Measurements from ENCODE around the gene LAMC2.
"Not testable (repeated sequence)": the region's sequence is repeated elsewhere in the genome, so short reads cannot be mapped to it uniquely, and the experiment has no call there.

LAMC2 gene

GRCh38 chr1:183185941-183186490 lies at the start of gene LAMC2:
Gene LAMC2, plus strand, starts transcription at chr1:183186264. Its CDS starts 89 bp downstream, at chr1:183186353.
- DNase-seq, result no peak

DNA sequence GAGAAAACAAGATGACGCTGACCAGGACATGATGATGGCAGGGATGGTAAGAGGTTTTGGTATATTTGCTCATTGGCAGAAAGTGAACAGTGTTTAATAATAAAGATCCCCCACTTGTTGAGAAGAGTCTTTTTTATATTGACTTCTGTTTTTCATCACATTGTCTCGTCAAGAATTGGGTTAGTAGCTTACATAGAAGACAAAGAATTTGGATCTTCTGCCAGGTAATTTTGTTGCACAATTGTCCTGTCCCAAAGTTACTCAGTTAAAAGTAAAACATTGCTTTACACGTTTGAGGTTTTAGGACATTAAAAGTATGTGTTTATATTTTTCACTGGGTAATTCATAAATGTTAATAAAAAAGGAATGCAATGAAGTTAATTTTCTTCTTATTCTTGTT lies 48.3 kb upstream of the LAMC2 start:
- DNase-seq, result no peak

GRCh38 chr1:183138301-183138700 lies 47.8 kb upstream of the LAMC2 start:
- no peak for DNase-seq

- no peak for DNase-seq
Observed at GRCh38 chr1:183139281-183139942, 46.7 kb upstream of the LAMC2 start.

DNA sequence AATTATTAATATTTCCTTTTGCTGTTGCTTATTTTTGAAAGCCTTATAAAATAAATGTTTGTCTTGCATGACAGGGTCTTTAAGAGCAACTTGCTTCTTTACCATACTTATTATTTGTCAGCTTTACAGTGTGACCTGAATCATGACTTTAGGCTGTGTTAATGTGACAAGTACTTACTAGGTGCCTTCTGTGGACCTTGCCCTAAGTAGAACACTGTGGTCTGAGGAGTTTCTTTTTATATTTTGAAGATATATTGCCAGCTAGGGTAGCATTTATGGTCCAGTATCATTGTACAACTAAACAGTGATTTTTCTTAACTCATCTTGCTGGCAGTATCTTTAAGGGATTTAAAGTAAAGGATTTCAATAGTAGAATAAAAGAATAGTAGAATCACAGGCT lies 45.4 kb upstream of the LAMC2 start:
- no peak for DNase-seq

DNA sequence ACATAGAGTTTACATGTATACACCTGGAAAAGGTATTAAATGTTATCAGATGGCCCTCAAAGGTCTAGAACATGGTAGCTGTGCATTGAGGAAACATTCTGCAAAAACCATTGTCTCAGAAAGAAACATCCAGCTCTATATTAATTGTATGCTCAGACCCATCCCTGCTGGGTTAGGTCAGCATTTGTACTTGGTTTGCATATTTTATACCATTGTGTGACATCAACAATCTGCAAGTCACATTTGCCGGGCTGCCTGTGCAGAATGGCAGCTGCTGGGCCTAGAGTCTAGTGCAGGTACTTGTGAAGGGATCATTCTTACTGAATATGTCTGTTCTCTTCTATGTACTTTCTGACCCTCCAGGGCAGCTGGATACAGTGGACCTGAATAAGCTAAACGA lies 43.9 kb upstream of the LAMC2 start:
- DNase-seq, result no peak

DNA sequence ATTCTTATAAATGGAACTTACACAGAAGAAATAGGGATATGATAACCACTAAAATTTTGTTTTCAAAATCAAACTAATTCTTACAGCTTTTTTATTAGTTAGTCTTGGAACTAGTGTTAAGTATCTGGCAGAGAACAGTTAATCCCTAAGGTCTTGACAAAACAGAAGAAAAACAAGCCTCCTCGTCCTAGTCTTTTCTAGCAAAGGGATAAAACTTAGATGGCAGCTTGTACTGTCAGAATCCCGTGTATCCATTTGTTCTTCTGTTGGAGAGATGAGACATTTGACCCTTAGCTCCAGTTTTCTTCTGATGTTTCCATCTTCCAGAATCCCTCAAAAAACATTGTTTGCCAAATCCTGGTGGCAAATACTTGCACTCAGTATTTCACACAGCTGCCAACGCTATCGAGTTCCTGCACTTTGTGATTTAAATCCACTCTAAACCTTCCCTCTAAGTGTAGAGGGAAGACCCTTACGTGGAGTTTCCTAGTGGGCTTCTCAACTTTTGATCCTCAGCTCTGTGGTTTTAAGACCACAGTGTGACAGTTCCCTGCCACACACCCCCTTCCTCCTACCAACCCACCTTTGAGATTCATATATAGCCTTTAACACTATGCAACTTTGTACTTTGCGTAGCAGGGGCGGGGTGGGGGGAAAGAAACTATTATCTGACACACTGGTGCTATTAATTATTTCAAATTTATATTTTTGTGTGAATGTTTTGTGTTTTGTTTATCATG lies 42.3 kb upstream of the LAMC2 start:
- no peak for DNase-seq

- DNase-seq, result no peak
Observed at GRCh38 chr1:183144752-183145151, 41.3 kb upstream of the LAMC2 start.

DNA sequence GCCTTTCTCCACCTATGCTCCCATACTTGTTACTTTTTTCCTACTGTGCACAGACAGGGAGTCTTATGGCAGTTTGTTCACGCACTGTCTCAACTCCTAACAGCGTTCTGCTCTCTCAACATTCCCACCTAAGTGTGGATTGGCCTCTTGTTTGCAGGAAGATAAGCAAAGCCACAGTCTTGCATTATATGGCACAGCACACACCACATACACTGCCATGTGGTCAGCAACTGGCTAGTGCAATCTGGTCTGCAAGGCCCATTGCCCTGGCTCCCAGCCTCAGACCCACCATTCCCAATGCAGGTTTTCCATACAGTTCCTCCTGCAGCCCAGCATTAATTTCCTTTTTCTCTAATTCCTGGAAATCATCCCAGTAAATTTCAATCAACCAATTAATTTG lies 38.3 kb upstream of the LAMC2 start:
- DNase-seq, result no peak

GRCh38 chr1:183148599-183148998 lies 37.5 kb upstream of the LAMC2 start:
- DNase-seq, result no peak

DNA sequence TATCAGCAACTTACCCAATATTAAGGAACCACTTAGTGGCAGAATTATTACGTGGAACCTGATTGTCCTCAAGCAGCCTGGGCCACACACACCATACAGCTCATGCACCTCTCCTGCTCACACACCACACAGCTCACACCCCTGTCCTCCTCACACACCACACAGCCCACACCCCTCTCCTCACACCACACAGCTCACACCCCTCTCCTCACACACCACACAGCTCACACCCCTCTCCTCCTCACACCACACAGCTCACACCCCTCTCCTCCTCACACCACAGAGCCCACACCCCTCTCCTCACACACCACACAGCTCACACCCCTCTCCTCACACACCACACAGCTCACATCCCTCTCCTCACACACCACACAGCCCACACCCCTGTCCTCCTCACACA lies 36.8 kb upstream of the LAMC2 start:
- DNase-seq, result no peak

- not testable (repeated sequence) for DNase-seq
Observed at GRCh38 chr1:183150032-183150431, 36.0 kb upstream of the LAMC2 start.

- no peak for DNase-seq
Observed at GRCh38 chr1:183150445-183150844, 35.6 kb upstream of the LAMC2 start.

GRCh38 chr1:183152180-183152579 lies 33.9 kb upstream of the LAMC2 start:
- DNase-seq, result no peak

DNA sequence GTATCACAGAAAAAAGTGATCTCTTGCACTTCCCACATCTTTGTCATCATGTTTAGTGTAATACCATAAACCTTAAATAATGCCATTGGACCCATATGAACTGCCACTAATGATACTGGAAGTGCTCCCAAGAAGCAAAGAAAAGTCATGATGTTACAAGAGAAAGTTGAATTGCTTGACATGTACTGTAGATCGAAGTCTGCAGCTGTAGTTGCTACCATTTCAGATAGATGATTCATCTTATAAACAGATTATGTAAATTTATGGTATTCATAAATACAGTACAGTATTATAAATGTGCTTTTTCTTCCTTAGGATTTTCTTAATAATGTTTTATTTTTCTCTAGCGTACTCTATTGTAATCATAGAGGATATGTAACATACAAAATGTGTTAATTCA lies 30.1 kb upstream of the LAMC2 start:
- DNase-seq, result no peak

DNA sequence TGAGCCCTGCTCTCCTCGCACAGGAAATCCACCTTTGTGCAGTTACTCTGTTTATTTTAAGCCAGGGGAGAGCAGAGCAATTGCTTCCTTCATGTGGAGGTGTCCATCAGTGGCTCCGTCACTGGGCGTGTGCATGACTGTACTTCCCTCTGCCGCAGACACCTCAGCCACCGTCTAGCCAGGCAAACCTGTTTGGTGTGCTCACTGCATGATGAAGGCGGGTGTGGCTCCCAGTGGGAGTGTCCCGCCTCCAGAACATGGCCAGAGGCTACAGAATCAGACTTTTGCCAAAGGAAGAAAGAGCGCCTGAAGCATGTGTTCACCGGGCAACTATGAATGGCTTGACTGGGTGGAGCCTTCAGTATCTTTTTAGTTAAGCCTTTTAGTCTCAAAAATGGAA lies 26.1 kb upstream of the LAMC2 start:
- DNase-seq, result no peak

DNA sequence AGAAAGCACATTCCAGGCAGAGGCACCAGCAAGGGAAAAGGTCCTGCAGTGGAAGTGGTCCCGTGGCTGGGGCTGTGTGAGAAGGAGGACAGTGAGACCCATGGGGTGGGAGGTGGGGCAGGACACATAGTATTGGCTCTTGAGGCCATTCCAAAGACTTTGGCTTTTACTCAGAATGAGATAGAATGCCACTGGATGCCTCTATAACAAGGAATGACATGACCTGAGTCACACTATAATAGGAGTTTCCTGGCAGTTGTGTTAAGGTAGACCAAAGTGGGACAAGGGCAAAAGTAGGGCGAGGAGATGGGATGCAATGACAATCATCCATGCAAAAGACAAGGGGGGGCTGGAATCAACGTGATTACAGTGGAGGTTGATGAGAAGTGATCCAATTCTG lies 24.7 kb upstream of the LAMC2 start:
- DNase-seq, result no peak

- no peak for DNase-seq
Observed at GRCh38 chr1:183163316-183163715, 22.7 kb upstream of the LAMC2 start.

DNA sequence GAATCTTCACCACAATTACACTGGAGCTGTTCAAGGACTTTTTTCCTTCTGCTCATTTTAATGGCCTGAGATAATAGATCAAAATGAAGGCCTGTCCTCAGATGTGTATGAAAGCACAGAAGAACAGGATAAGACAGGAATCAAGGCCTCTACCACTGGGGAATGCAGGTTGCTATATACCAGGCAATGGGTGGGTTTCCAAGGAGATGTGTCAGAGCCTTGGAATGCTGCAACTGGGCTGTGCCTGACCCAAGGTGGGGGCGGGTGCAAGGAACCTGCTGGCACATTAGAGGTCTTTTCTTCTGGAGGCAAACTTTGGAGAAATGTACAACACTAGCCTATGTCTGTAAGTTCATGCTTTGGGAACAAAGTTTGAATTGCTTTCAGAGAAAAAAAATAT lies 21.7 kb upstream of the LAMC2 start:
- DNase-seq, result no peak

GRCh38 chr1:183164963-183165362 lies 21.1 kb upstream of the LAMC2 start:
- DNase-seq, result no peak

- no peak for DNase-seq
Observed at GRCh38 chr1:183165456-183165855, 20.6 kb upstream of the LAMC2 start.

DNA sequence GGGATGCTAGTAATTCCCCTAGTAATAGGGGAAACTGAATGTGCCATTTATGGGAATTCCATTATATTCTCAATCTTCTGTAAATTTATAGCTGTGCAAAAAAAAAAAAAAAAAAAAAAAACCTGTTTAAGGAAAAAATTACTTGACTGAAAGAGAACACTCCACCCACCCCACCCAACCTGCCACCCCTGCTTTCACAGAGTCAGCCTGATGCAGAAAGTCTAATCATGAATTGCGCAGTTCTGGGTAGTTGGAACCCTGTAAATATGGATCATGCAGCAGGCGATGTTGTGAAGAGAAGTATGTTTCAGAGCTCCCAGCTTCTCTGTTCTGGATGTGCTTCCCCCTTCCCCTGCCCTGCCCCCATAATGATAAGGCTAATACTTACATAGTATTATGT lies 19.6 kb upstream of the LAMC2 start:
- no peak for DNase-seq

DNA sequence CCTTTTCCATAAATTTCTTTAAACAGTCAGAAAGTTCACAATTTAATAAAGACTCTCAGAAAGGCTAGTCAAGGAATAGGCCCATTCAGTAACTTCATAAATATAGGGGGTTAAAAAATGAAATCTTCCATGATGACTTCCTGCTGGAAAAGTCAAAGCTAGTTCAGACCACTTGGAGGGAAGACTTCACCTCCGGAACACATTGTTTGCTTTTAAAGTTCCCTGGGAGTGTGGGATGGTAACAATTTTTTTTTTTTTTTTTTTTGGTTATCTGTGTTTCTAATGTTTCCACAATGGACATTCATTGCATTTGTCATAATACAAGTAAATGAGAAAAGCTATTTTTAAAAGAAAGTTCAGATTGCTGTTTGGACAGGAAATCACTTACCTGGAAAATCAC lies 18.4 kb upstream of the LAMC2 start:
- no peak for DNase-seq

GRCh38 chr1:183168308-183168707 lies 17.8 kb upstream of the LAMC2 start:
- no peak for DNase-seq

- no peak for DNase-seq
Observed at GRCh38 chr1:183173828-183174227, 12.2 kb upstream of the LAMC2 start.
